C4-2B (cell line): ENCODE measurements around the gene SPDYC.

Experiments
- H3K27ac ChIP-seq: fragments of 450-650 bp; 2 replicates; pipeline ENCODE4 v1.5.1; 2017
- ZFX ChIP-seq: fragments of 450-650 bp; IDR thresholded peaks from 2 replicates; pipeline ENCODE4 v1.6.1; 2017
- TF ChIP-seq, protein P1 (sequence below): fragments of 450-650 bp; conservative IDR thresholded peaks from 2 replicates; pipeline ENCODE4 v1.5.1; 2017; ENCODE audit warnings: mild to moderate bottlenecking

SPDYC gene

DNA sequence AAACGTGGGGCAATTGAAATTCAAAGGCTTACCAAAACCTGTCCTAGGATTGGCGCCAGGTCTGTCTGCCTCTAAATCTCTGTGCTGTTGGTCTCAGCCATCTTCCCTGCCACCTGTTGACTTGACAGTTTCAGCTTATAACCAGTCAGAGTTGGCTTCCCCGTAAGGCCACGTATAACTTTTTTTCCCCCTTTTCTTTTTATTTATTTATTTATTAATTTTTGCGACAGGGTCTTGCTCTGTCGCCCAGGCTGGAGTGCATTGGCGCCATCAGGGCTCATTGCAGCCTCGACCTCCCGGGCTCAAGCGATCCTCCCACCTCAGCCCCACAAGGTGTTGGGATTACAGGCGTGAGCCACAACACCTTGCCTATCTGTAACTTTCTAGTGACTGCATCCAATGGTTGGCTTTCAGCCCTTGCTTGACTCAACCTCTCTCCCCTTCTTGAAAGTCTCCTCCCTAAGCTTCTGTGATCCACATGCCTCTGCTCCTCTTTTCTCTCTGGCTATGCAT lies 34.3 kb upstream of the SPDYC start:
- H3K27ac ChIP-seq, result peak overlapping the region; percentile 96
- TF ChIP-seq, protein P1, sequence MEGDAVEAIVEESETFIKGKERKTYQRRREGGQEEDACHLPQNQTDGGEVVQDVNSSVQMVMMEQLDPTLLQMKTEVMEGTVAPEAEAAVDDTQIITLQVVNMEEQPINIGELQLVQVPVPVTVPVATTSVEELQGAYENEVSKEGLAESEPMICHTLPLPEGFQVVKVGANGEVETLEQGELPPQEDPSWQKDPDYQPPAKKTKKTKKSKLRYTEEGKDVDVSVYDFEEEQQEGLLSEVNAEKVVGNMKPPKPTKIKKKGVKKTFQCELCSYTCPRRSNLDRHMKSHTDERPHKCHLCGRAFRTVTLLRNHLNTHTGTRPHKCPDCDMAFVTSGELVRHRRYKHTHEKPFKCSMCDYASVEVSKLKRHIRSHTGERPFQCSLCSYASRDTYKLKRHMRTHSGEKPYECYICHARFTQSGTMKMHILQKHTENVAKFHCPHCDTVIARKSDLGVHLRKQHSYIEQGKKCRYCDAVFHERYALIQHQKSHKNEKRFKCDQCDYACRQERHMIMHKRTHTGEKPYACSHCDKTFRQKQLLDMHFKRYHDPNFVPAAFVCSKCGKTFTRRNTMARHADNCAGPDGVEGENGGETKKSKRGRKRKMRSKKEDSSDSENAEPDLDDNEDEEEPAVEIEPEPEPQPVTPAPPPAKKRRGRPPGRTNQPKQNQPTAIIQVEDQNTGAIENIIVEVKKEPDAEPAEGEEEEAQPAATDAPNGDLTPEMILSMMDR, result no peak
- no peak for TF ChIP-seq ZFX

DNA sequence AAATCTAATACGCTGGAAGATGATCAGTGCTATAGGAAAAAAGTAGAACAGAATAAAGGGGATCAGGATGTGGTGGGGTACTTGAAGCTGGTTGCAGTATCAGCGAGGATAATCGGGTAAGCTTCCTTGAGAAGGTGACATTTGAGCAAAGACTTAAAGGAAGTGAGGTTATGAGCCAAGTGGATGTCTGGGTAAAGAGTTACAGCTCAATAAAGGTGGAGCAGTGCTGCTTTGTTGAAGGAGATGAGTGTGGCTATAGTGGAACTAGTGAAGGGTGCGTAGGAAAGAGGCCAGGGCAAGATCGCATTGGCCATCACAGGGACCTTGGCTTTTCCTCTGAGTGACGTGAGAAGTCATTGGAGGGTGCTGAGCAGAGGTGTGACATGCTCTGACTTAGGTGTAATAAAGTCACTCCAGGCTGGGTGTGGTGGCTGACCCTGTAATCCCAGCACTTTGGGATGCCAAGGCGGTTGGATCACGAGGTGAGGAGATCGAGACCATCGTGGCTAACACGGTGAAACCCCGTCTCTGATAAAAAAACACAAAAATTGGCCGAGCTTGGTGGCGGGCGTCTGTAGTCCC lies 33.4 kb upstream of the SPDYC start:
- peak overlapping the region; percentile 96; the same call in 1 of the 2 replicates for H3K27ac ChIP-seq
- no peak for TF ChIP-seq ZFX
- TF ChIP-seq, protein P1, result no peak

DNA sequence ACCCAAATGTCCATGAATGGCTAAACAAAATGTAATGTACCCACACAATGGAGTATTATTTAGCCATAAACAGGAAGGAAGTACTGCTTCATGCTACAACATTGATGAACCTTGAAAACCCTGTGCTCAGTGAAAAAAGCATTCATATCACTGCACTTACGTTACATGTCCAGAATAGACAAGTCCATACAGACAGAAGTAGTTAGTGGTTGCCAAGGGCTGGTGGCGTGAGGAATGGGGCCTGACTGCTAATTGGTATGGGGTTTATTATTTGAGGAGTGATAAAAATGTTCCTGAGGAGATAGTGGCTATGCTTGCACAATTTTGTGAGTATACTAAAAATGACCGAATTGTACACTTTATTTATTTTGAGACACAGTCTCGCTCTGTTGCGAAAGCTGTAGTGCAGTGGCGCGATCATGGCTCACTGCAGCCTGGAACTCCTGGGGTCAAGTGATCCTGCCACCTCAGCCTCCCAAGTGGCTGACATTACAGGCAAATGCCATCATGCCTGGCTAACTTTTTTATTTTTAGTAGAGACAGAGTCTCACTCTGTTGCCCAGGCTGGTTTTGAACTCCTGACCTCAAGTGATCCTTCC lies 28.0 kb upstream of the SPDYC start:
- TF ChIP-seq, protein P1, result no peak
- TF ChIP-seq ZFX, result no peak

DNA sequence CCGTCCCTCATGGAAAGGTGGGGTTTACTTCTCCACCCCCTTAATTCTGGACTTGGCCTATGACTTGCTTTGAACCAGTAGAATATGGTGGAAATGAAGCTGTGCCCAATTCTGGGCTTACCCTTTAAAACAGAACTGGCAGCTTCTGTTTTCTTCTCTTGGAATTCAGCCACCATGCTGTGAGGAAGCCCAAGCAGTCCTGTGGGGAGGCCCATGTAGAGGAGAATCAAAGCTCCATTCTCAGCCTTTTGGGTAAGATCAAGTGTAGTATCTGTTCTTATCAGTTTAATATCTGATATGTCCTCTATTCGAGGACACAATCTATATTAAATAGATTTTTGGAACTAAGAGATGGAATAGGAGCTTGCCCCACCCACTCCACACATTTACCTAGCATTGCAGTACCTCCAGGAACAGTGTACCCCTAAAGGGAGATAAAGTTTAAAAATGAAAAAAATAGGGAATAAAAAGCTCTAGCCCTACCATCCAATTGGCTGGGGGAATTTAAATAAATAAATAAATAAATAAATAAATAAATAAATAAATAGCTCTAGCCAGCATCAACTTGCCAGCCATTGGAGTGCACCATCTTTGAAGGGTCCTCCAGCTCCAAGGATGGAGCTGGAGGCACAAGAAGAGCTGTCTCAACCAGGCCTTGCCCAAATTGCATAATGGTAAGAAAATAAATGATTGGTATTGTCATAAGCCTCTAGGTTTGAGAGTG lies 22.5 kb upstream of the SPDYC start:
- TF ChIP-seq, protein P1, result no peak
- TF ChIP-seq ZFX, result no peak
- H3K27ac ChIP-seq, result no peak overlapping the region

More for the DNA sequence above, 28.0 kb upstream of the SPDYC start:
- no peak overlapping the region for H3K27ac ChIP-seq

DNA sequence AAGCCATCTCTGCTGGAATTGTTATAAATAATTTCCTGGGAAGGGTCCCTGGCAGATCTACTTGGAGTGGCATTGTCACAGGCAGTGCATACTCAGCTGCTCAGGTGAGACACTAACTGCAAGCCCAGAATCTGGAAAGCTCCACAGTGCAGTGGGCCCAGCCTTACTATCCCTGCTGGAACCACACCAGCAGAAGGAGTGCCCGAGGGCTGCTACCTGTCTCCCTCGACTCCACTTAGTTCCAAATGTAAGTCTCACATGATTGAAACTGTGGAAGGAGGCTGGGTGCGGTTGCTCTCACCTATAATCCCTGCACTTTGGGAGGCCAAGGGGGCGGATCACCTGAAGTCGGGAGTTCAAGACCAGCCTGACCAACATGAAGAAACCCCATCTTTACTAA lies 21.4 kb upstream of the SPDYC start:
- TF ChIP-seq, protein P1, result no peak
- TF ChIP-seq ZFX, result no peak
- no peak overlapping the region for H3K27ac ChIP-seq

DNA sequence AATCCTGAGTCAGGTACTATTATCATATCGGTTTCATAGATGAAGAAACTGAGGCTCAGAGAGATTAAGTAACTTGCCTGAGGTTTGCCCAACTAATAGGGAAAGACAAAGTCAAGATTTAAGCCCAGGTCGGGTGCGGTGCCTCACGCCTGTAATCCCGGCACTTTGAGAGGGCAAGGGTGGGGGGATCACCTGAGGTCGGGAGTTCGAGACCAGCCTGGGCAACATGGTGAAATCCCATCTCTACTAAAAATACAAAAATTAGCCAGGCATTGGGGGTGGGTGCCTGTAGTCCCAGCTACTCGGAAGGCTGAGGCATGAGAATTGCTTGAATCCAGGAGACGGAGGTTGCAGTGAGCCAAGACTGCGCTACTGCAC lies 19.9 kb upstream of the SPDYC start:
- peak overlapping the region; percentile 4; the same call in 1 of the 2 replicates for H3K27ac ChIP-seq

DNA sequence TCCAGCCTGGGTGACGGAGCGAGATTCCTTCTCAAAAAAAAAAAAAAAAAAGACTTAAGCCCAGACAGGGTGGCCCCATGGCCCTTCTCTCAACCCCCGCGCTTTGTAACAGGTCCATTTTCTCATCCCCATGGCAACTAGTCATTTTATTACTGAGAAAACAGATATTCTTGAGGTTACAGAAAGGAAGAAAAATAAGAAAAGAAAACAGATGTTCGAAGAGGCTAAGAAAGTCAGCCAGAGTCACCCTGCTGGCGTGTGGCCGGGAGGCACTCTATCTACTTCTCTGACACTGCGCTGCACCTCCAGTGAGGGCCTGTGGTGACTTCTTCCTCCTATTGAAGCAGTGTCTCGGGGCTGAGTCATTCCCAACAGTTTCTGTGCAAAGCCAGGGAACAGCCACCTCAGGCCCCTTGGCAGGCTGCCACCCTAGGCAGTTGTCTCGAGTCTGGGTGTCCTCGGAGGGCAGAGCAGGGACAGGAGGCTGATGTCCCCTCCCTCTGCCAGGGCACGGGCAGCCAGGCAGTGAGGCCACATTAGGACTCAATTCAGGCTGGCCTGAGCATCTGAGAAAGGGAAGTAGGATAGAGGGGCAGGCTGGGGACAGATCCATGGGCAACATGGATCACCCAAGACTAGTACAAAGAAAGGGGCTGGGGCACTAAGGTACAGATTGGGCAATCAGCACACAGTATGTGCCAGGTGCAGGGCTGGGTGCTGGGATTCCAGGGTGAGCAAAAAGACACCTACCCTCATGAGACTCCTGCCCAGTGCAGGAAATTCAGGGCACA lies 19.3 kb upstream of the SPDYC start:
- TF ChIP-seq ZFX, result no peak
- TF ChIP-seq, protein P1, result no peak
- peak overlapping the region; percentile 4 for H3K27ac ChIP-seq
